Chondrocyte (in vitro differentiated cells): ENCODE results near the gene BEST3. TPM values are rescaled to one million over a fixed set of nuclear protein-coding genes. Genes with fewer than 3 reads are reported as not detected.

Experiments
- DNase-seq: peaks from one replicate; pipeline ENCODE4 v3.0.0; 2021; ENCODE audit warnings: mixed read lengths, low spot score
- H3K27ac Mint-ChIP-seq: one replicate; pipeline ENCODE4 v1.8.0; 2021; ENCODE audit warnings: mild to moderate bottlenecking, moderate library complexity, mixed read lengths; ENCODE audit not compliant: unreplicated experiment
- H3K27me3 Mint-ChIP-seq: 2 replicates; pipeline ENCODE4 v1.8.0; 2021; ENCODE audit warnings: low read depth, mixed read lengths
- H3K36me3 Mint-ChIP-seq: 2 replicates; pipeline ENCODE4 v1.8.0; 2021; ENCODE audit warnings: low read depth, mixed read lengths
- H3K4me1 Mint-ChIP-seq: 2 replicates; pipeline ENCODE4 v1.8.0; 2021; ENCODE audit warnings: low read depth, mild to moderate bottlenecking, mixed read lengths
- H3K4me3 Mint-ChIP-seq: one replicate; pipeline ENCODE4 v1.8.0; 2021; ENCODE audit warnings: mild to moderate bottlenecking, moderate library complexity, mixed read lengths; ENCODE audit not compliant: unreplicated experiment
- H3K9me3 Mint-ChIP-seq: 2 replicates; pipeline ENCODE4 v1.8.0; 2021; ENCODE audit warnings: low read depth, mixed read lengths
- CTCF ChIP-seq: fragments of 200-600 bp; sonication (generic); IDR thresholded peaks from 2 replicates; pipeline ENCODE4 v1.5.0; 2021; ENCODE audit warnings: antibody characterized with exemption, mild to moderate bottlenecking, moderate library complexity
- long read RNA-seq: library from polyadenylated mRNA; stranded (forward); transcript quantifications from one replicate; pipeline ENCODE4 v2.0.0, GENCODE V29; 2021
- total RNA-seq: library from RNA; stranded (reverse); gene quantifications from 3 replicates; pipeline ENCODE4 v1.2.1, GENCODE V29; 2021

BEST3 gene
- 0.15 to 0.20 TPM in 2 of 3 replicates, not detected in the other for total RNA-seq
- long read RNA-seq = 0 reads

GRCh38 chr12:69698769-69699540 lies at the start of gene BEST3:
TSS of gene BEST3 (minus strand) at chr12:69699303. CDS start at chr12:69697798, 1,505 bp downstream.
- H3K27ac Mint-ChIP-seq = no peak within 1 kb of the TSS
- no peaks in the 10 kb centered on the region for H3K9me3 Mint-ChIP-seq
- TF ChIP-seq CTCF = no peak

GRCh38 chr12:69744109-69744508 lies 45.0 kb upstream of the BEST3 start:
- no peak for TF ChIP-seq CTCF
- Mint-ChIP-seq H3K27ac (no peak overlapping the region), H3K27me3 (no peaks in the 10 kb centered on the region), H3K4me1 (peaks cover 12% of the 10 kb centered on the region), H3K9me3 (no peaks in the 10 kb centered on the region), H3K4me3 (no peak overlapping the region), H3K36me3 (no peaks in the 10 kb centered on the region)
- no peak for DNase-seq

More at GRCh38 chr12:69698769-69699540, at the start of gene BEST3:
- Mint-ChIP-seq H3K36me3 (no peaks in the 10 kb centered on the region), H3K27me3 (no peaks in the 10 kb centered on the region), H3K4me1 (no peaks in the 10 kb centered on the region), H3K4me3 (no peak within 1 kb of the TSS)
- DNase-seq = no peak

- Mint-ChIP-seq H3K4me1 (peaks cover 12% of the 10 kb centered on the region), H3K27me3 (no peaks in the 10 kb centered on the region), H3K27ac (peak overlapping the region; percentile 9), H3K36me3 (no peaks in the 10 kb centered on the region), H3K4me3 (peak overlapping the region; percentile 77), H3K9me3 (no peaks in the 10 kb centered on the region)
- no peak for TF ChIP-seq CTCF
- peak; percentile 87 for DNase-seq
Measured at GRCh38 chr12:69739287-69740191, 40.4 kb upstream of the BEST3 start.

- Mint-ChIP-seq H3K36me3 (no peaks in the 10 kb centered on the region), H3K27ac (peak within 1 kb of the TSS; percentile 37), H3K9me3 (no peaks in the 10 kb centered on the region), H3K4me3 (peak within 1 kb of the TSS; percentile 77), H3K27me3 (no peaks in the 10 kb centered on the region), H3K4me1 (peaks cover 12% of the 10 kb centered on the region)
- peak; percentile 82 for DNase-seq
- peak; percentile 82 for TF ChIP-seq CTCF
Measured at GRCh38 chr12:69738351-69739286, 39.5 kb upstream of the BEST3 start, which contains the start of gene RAB3IP. TSS of gene RAB3IP (plus strand) at chr12:69738860. CDS start at chr12:69755409, 16,549 bp downstream.
